Measurements from ENCODE around the gene POLR3GL.

GRCh38 chr1:146012703-146013558 is 48.4 kb downstream of the POLR3GL start:
- TF ChIP-seq POLR2A (IDR thresholded peaks at IDR 0.05; ENCODE audit: extremely low read depth, insufficient read length), result no peak
- peak; percentile 58 for TF ChIP-seq CTCF (IDR thresholded peaks at IDR 0.05; ENCODE audit: low read depth, low read length)
- 0 out of 2 replicates have a peak, but pooled peaks have one; percentile 45 for TF ChIP-seq MAX (IDR thresholded peaks at IDR 0.05; ENCODE audit: low read depth, low read length)
- TF ChIP-seq MYC (IDR thresholded peaks at IDR 0.05; ENCODE audit: low read depth, low read length), result peak; percentile 63; the same call in 1 of the 2 replicates
